ENCODE results near the gene CRMP1. TPM values are rescaled to one million over a fixed set of nuclear protein-coding genes. Genes with fewer than 3 reads are reported as not detected.

CRMP1 gene
- total RNA-seq, 1 donor from 2014 or later = 67.4 TPM

DNA sequence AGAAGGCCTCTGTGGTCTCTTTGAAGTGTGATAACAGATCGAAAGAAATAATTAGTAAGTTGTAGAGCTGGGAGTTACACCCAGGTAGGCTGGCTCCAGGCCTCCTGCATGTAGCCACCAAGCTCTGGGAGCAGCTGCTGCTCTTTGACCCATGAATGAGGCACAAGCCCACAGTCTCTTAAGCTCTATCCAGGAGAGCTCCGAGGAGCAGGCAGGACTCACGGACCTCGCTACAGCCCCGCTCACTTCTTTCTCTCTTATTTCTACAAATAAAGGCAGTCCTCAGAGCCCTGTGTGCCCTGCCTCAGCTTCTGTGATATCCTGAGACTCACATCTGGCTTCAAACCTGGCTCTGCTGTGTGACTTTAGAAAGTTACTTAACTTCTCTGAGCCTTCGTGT is 95.0 kb downstream of the CRMP1 start:
- Mint-ChIP-seq H3K36me3 (ENCODE audit: low read depth, unreplicated experiment) (peaks cover 11% of the 10 kb centered on the region), H3K4me1 (ENCODE audit: low read depth, unreplicated experiment) (no peaks in the 10 kb centered on the region), H3K27me3 (ENCODE audit: low read depth, unreplicated experiment) (no peaks in the 10 kb centered on the region), H3K27ac (ENCODE audit: unreplicated experiment) (no peak overlapping the region), H3K4me3 (ENCODE audit: unreplicated experiment) (no peak overlapping the region), H3K9me3 (ENCODE audit: unreplicated experiment) (no peaks in the 10 kb centered on the region)
- Histone ChIP-seq H3K27me3 (ENCODE audit: insufficient read depth, low read length) (no peaks in the 10 kb centered on the region), H3K4me3 (ENCODE audit: insufficient read depth, low read depth, low read length) (no peak overlapping the region), H3K79me2 (ENCODE audit: insufficient read depth, low read length) (no peaks in the 10 kb centered on the region), H3K9ac (ENCODE audit: low read length) (no peak overlapping the region), H3K4me1 (ENCODE audit: insufficient read depth, low read length) (no peaks in the 10 kb centered on the region), H3K36me3 (ENCODE audit: insufficient read depth, low read length) (peaks cover 36% of the 10 kb centered on the region), H2AFZ (ENCODE audit: low read depth, low read length) (no peak overlapping the region), H3K4me2 (ENCODE audit: low read length) (no peak overlapping the region), H4K20me1 (ENCODE audit: insufficient read depth, low read length) (peaks cover 9% of the 10 kb centered on the region), H3K27ac (ENCODE audit: low read depth, low read length) (no peak overlapping the region), H3K9me3 (ENCODE audit: insufficient read depth, low read depth, low read length) (no peaks in the 10 kb centered on the region)
- DNase-seq (ENCODE audit: low read depth) (no peak), FAIRE-seq (no peak)
- no peak for TF ChIP-seq EZH2 (IDR thresholded peaks at IDR 0.05; ENCODE audit: insufficient read depth, low read length)
- no peak for TF ChIP-seq CTCF (IDR thresholded peaks at IDR 0.05; ENCODE audit: insufficient read depth, low read depth, low read length)

DNA sequence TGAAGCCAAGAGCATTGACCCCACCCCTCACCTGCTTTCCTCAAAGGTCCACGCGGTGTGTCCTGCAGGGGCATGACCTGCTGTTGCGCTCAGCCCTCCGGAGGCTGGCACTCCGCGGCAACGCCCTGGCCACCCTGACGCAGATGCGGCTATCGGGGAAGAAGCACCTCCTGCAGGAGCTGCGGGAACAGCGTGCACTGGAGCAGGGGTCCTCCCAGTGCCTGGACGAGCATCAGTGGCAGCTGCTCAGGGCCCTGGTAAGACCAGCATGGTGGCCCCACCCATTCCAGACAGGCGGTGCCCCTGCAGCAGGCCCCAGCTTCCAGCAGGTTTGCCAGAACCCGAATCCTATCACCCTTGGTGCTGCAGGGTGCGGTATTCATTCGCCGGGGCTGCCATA is 95.9 kb downstream of the CRMP1 start:
- no peaks in the 10 kb centered on the region for H3K27me3 Mint-ChIP-seq (ENCODE audit: low read depth, unreplicated experiment)
- Histone ChIP-seq H3K4me1 (ENCODE audit: insufficient read depth, low read length) (no peaks in the 10 kb centered on the region), H3K9ac (ENCODE audit: low read length) (no peak overlapping the region), H2AFZ (ENCODE audit: low read depth, low read length) (no peak overlapping the region), H3K27me3 (ENCODE audit: insufficient read depth, low read length) (no peaks in the 10 kb centered on the region), H4K20me1 (ENCODE audit: insufficient read depth, low read length) (peaks cover 9% of the 10 kb centered on the region), H3K36me3 (ENCODE audit: insufficient read depth, low read length) (peaks cover 39% of the 10 kb centered on the region), H3K9me3 (ENCODE audit: insufficient read depth, low read depth, low read length) (no peaks in the 10 kb centered on the region), H3K79me2 (ENCODE audit: insufficient read depth, low read length) (no peaks in the 10 kb centered on the region), H3K27ac (ENCODE audit: low read depth, low read length) (no peak overlapping the region), H3K4me3 (ENCODE audit: insufficient read depth, low read depth, low read length) (no peak overlapping the region), H3K4me2 (ENCODE audit: low read length) (no peak overlapping the region)
- H3K36me3 Mint-ChIP-seq (ENCODE audit: low read depth, unreplicated experiment) = peaks cover 5% of the 10 kb centered on the region
- no peak overlapping the region for H3K4me3 Mint-ChIP-seq (ENCODE audit: unreplicated experiment)
- TF ChIP-seq EZH2 (IDR thresholded peaks at IDR 0.05; ENCODE audit: insufficient read depth, low read length) (no peak), CTCF (IDR thresholded peaks at IDR 0.05; ENCODE audit: insufficient read depth, low read depth, low read length) (no peak)
- no peaks in the 10 kb centered on the region for H3K4me1 Mint-ChIP-seq (ENCODE audit: low read depth, unreplicated experiment)
- FAIRE-seq = no peak
- H3K27ac Mint-ChIP-seq (ENCODE audit: unreplicated experiment) = no peak overlapping the region
- no peak for DNase-seq (ENCODE audit: low read depth)
- no peaks in the 10 kb centered on the region for H3K9me3 Mint-ChIP-seq (ENCODE audit: unreplicated experiment)

DNA sequence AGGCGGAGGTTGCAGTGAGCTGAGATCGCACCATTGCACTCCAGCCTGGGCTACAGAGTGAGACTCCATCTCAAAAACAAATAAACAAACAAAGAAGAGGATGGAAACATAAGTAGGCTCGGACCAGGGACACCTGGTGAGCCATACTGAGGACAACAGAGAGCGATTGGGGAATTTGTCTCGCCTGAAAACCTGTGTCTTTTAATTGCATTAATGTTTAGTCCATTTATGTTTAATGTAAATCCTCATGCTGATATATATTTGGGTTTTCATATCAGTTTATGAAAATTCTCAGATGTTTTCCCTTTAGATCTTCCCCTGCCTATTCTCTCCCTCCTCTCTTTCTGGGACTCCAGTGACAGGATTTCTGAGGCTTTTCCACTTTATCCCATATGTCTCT is 97.3 kb downstream of the CRMP1 start:
- Histone ChIP-seq H3K36me3 (ENCODE audit: insufficient read depth, low read length) (peaks cover 34% of the 10 kb centered on the region), H3K4me2 (ENCODE audit: low read length) (no peak overlapping the region), H3K9ac (ENCODE audit: low read length) (no peak overlapping the region), H3K4me1 (ENCODE audit: insufficient read depth, low read length) (no peaks in the 10 kb centered on the region), H3K4me3 (ENCODE audit: insufficient read depth, low read depth, low read length) (no peak overlapping the region), H3K79me2 (ENCODE audit: insufficient read depth, low read length) (no peaks in the 10 kb centered on the region), H3K9me3 (ENCODE audit: insufficient read depth, low read depth, low read length) (no peaks in the 10 kb centered on the region), H3K27me3 (ENCODE audit: insufficient read depth, low read length) (no peaks in the 10 kb centered on the region), H4K20me1 (ENCODE audit: insufficient read depth, low read length) (peaks cover 9% of the 10 kb centered on the region), H3K27ac (ENCODE audit: low read depth, low read length) (no peak overlapping the region), H2AFZ (ENCODE audit: low read depth, low read length) (no peak overlapping the region)
- Mint-ChIP-seq H3K9me3 (ENCODE audit: unreplicated experiment) (no peaks in the 10 kb centered on the region), H3K4me3 (ENCODE audit: unreplicated experiment) (no peak overlapping the region), H3K36me3 (ENCODE audit: low read depth, unreplicated experiment) (peaks cover 3% of the 10 kb centered on the region), H3K27me3 (ENCODE audit: low read depth, unreplicated experiment) (no peaks in the 10 kb centered on the region), H3K4me1 (ENCODE audit: low read depth, unreplicated experiment) (no peaks in the 10 kb centered on the region), H3K27ac (ENCODE audit: unreplicated experiment) (no peak overlapping the region)
- TF ChIP-seq EZH2 (IDR thresholded peaks at IDR 0.05; ENCODE audit: insufficient read depth, low read length) (no peak), CTCF (IDR thresholded peaks at IDR 0.05; ENCODE audit: insufficient read depth, low read depth, low read length) (no peak)
- DNase-seq (ENCODE audit: low read depth) = no peak
- no peak for FAIRE-seq
